Kidney glomerular epithelial cell (primary cell): Measurements from ENCODE around the gene FLOT2.
"Not testable (repeated sequence)": the region's sequence is repeated elsewhere in the genome, so short reads cannot be mapped to it uniquely, and the experiment has no call there.

Experiments
- DNase-seq: peaks from one replicate; lab custom pipeline; 2025; lab: John Stamatoyannopoulos, UW

Gene FLOT2

GRCh38 chr17:28842282-28843012, 55.1 kb downstream of the FLOT2 start, which contains the start of gene FAM222B:
TSS of gene FAM222B (minus strand) at chr17:28842790. CDS start at chr17:28766667, 76,123 bp downstream.
- DNase-seq: peak; percentile 63

- DNase-seq: no peak
These were observed 55.6 kb downstream of the FLOT2 start for GRCh38 chr17:28841901-28842281.

- DNase-seq: no peak
These were observed 58.3 kb downstream of the FLOT2 start for GRCh38 chr17:28839221-28839620.

GRCh38 chr17:28836541-28836940, 61.0 kb downstream of the FLOT2 start:
- DNase-seq: not testable (repeated sequence)

GRCh38 chr17:28834420-28834819, 63.1 kb downstream of the FLOT2 start:
- DNase-seq: no peak
